HCT116 (cell line): Measurements from ENCODE around the gene MMP21.

Source experiments
- CEBPB ChIP-seq: IDR thresholded peaks from 2 replicates; pipeline ENCODE4 v1.6.1; 2012; ENCODE audit warnings: low read depth
- CTCF ChIP-seq, 3 experiments: fragments of 200-600 bp in 1 of 3; sonication (generic) in 1 of 3; IDR thresholded peaks in 2 of 3; conservative IDR thresholded peaks in 1 of 3; 2 replicates each; pipeline ENCODE4 v1.5.1; 2012 to 2017; ENCODE audit warnings: low read depth in 2 of 3, low read length in 2 of 3, antibody characterized with exemption in 1 of 3, borderline replicate concordance in 1 of 3, control low read depth in 1 of 3, mild to moderate bottlenecking in 1 of 3, mixed read lengths in 1 of 3, mixed run types in 1 of 3, moderate library complexity in 1 of 3; ENCODE audit not compliant: insufficient read depth in 1 of 3
- EZH2 ChIP-seq: fragments of 200-600 bp; sonication (generic); IDR thresholded peaks from 2 replicates; pipeline ENCODE4 v1.6.1; 2017; ENCODE audit warnings: antibody characterized with exemption, mixed run types
- POLR2A ChIP-seq: IDR thresholded peaks from 2 replicates; pipeline ENCODE4 v1.7.0; 2011; ENCODE audit warnings: borderline replicate concordance; ENCODE audit not compliant: insufficient read depth, insufficient read length; ENCODE audit errors: extremely low read depth
- SP1 ChIP-seq: IDR thresholded peaks from 2 replicates; pipeline ENCODE4 v1.6.1; 2012; ENCODE audit warnings: low read depth
- YY1 ChIP-seq: IDR thresholded peaks from 2 replicates; pipeline ENCODE4 v1.6.1; 2011; ENCODE audit warnings: low read length, low read depth, moderate library complexity, mild to moderate bottlenecking; ENCODE audit not compliant: insufficient replicate concordance; ENCODE audit errors: extremely low read depth
- ZNF274 ChIP-seq: fragments of 200-500 bp; sonication (Bioruptor generic); IDR thresholded peaks from 2 replicates; pipeline ENCODE4 v1.6.1; 2014; ENCODE audit warnings: mild to moderate bottlenecking, low read depth, low read length, inconsistent platforms

GRCh38 chr10:125734148-125734547 lies 41.5 kb downstream of the MMP21 start:
- TF ChIP-seq SP1 (no peak), CTCF (IDR thresholded peaks at IDR 0.05 in 2 of 3, conservative IDR thresholded peaks at IDR 0.05 in 1 of 3; ENCODE audit: borderline replicate concordance in 1 of 3, insufficient read depth in 1 of 3, low read depth in 2 of 3, low read length in 2 of 3) (no peak), CEBPB (no peak), EZH2 (no peak), ZNF274 (no peak), POLR2A (no peak), YY1 (no peak)
